Left ventricle myocardium inferior (tissue), 1 donor: Measurements from ENCODE around the gene GPATCH4. TPM values are rescaled to one million over a fixed set of nuclear protein-coding genes. Genes with fewer than 3 reads are reported as not detected.

Experiments
- DNase-seq: peaks from one replicate; pipeline ENCODE4 v3.0.0-alpha.2; 2020
- H3K27ac ChIP-seq: fragments of 200-600 bp; replicated peaks from 2 replicates; pipeline ENCODE4 v1.8.0; 2021
- H3K27me3 ChIP-seq: fragments of 200-600 bp; 2 replicates; pipeline ENCODE4 v1.8.0; 2021; ENCODE audit warnings: low read depth
- H3K36me3 ChIP-seq: fragments of 200-600 bp; 2 replicates; pipeline ENCODE4 v1.8.0; 2021
- H3K4me1 ChIP-seq: fragments of 200-600 bp; 2 replicates; pipeline ENCODE4 v1.8.0; 2021
- H3K4me3 ChIP-seq: fragments of 200-600 bp; 2 replicates; pipeline ENCODE4 v1.8.0; 2021; ENCODE audit warnings: mild to moderate bottlenecking, moderate library complexity
- H3K9me3 ChIP-seq: fragments of 200-600 bp; replicated peaks from 2 replicates; pipeline ENCODE4 v1.8.0; 2021
- CTCF ChIP-seq: fragments of 200-600 bp; IDR thresholded peaks from 2 replicates; pipeline ENCODE4 v1.8.0; 2021; ENCODE audit warnings: antibody characterized with exemption, mild to moderate bottlenecking, borderline replicate concordance
- intact Hi-C: fragments of 100-400 bp; cut with micrococcal nuclease; formaldehyde crosslinking; loops from one replicate; pipeline ENCODE4 v1.11.0; 2022
- total RNA-seq: library from RNA; stranded (reverse); fragmentation: NEBNext Ultra II Directional; extraction: Animal tissue kit (Norgen Biotek cat#: 25700); gene quantifications from one replicate; pipeline ENCODE4 v1.2.1, GENCODE V29; 2021
- donor health status: DM: no; HTN: yes; CAD: no; lungs with severe emphysema.

The GPATCH4 gene
- total RNA-seq, 1 donor from 2014 or later: 15.1 TPM

GRCh38 chr1:156577550-156577949, 23.7 kb downstream of the GPATCH4 start:
- TF ChIP-seq CTCF: no peak
- no peak overlapping the region for H3K4me3 ChIP-seq
- intact Hi-C loops: no loop called here
- no peak for DNase-seq
- no peaks in the 10 kb centered on the region for H3K27me3 ChIP-seq
- H3K36me3 ChIP-seq: no peaks in the 10 kb centered on the region
- H3K27ac ChIP-seq: no peak overlapping the region
- H3K4me1 ChIP-seq: no peaks in the 10 kb centered on the region
- H3K9me3 ChIP-seq: no peaks in the 10 kb centered on the region

GRCh38 chr1:156574039-156574633, 27.1 kb downstream of the GPATCH4 start:
- no peak overlapping the region for H3K4me3 ChIP-seq
- peaks cover 14% of the 10 kb centered on the region for H3K4me1 ChIP-seq
- H3K9me3 ChIP-seq: no peaks in the 10 kb centered on the region
- DNase-seq: no peak
- no peaks in the 10 kb centered on the region for H3K27me3 ChIP-seq
- intact Hi-C loops: no loop called here
- no peaks in the 10 kb centered on the region for H3K36me3 ChIP-seq
- no peak overlapping the region for H3K27ac ChIP-seq
- no peak for TF ChIP-seq CTCF

GRCh38 chr1:156572663-156573018, 28.6 kb downstream of the GPATCH4 start:
- intact Hi-C loops: no loop called here
- H3K27me3 ChIP-seq: no peaks in the 10 kb centered on the region

GRCh38 chr1:156571919-156572662, 29.2 kb downstream of the GPATCH4 start, which contains the start of gene IQGAP3:
Gene IQGAP3 (minus strand): TSS chr1:156572565. CDS start chr1:156572529, 36 bp downstream.
- intact Hi-C loops: no loop called here
- H3K36me3 ChIP-seq: no peaks in the 10 kb centered on the region
- H3K27ac ChIP-seq: no peak within 1 kb of the TSS
- peak within 1 kb of the TSS; percentile 62 for H3K4me3 ChIP-seq
- H3K4me1 ChIP-seq: peaks cover 14% of the 10 kb centered on the region
- DNase-seq: peak; percentile 78
- no peak for TF ChIP-seq CTCF
- H3K27me3 ChIP-seq: no peaks in the 10 kb centered on the region
- no peaks in the 10 kb centered on the region for H3K9me3 ChIP-seq

More at GRCh38 chr1:156572663-156573018, 28.6 kb downstream of the GPATCH4 start:
- Histone ChIP-seq H3K36me3 (no peaks in the 10 kb centered on the region), H3K9me3 (no peaks in the 10 kb centered on the region), H3K4me3 (peak overlapping the region; percentile 62), H3K4me1 (peaks cover 14% of the 10 kb centered on the region), H3K27ac (no peak overlapping the region)
- no peak for DNase-seq
- no peak for TF ChIP-seq CTCF

- intact Hi-C loops: no loop called here
- Histone ChIP-seq H3K27ac (no peak overlapping the region), H3K36me3 (no peaks in the 10 kb centered on the region), H3K27me3 (no peaks in the 10 kb centered on the region), H3K9me3 (no peaks in the 10 kb centered on the region), H3K4me1 (peaks cover 14% of the 10 kb centered on the region), H3K4me3 (peak overlapping the region; percentile 62)
- no peak for DNase-seq
- no peak for TF ChIP-seq CTCF
Measured at GRCh38 chr1:156571261-156571852, 29.9 kb downstream of the GPATCH4 start.
